Brain microvascular endothelial cell (primary cell): ENCODE data around the gene LDLRAD4.
"Not testable (repeated sequence)": the region's sequence is repeated elsewhere in the genome, so short reads cannot be mapped to it uniquely, and the experiment has no call there.

Source experiments
- DNase-seq: peaks from one replicate; pipeline ENCODE4 v3.0.0-alpha.2; 2020
- H3K27ac ChIP-seq: fragments of 250-450 bp; sonication (Bioruptor Pico); 2 replicates; pipeline ENCODE4 v1.5.1; 2020; ENCODE audit warnings: mild to moderate bottlenecking, moderate library complexity
- H3K27me3 ChIP-seq: fragments of 250-450 bp; sonication (Bioruptor Pico); replicated peaks from 2 replicates; pipeline ENCODE4 v1.5.1; 2020; ENCODE audit warnings: mild to moderate bottlenecking
- H3K36me3 ChIP-seq: fragments of 250-450 bp; sonication (Bioruptor Pico); replicated peaks from 2 replicates; pipeline ENCODE4 v1.5.1; 2020; ENCODE audit warnings: mild to moderate bottlenecking
- H3K4me3 ChIP-seq: 2 replicates; pipeline ENCODE4 v1.5.1; 2011; ENCODE audit warnings: low read depth, mild to moderate bottlenecking, control low read depth, low read length, moderate library complexity
- in situ Hi-C: cut with HindIII; loops from 2 replicates; pipeline ENCODE4 v1.10.0; 2017; ENCODE audit warnings: low sequenced_read_pairs, low pct_ligation_motif_present
- TF ChIP-seq, protein P1 (sequence below): IDR thresholded peaks from 2 replicates; pipeline ENCODE4 v1.5.1; 2011; ENCODE audit warnings: low read depth, mild to moderate bottlenecking, moderate library complexity, low read length, control low read depth, inconsistent platforms; ENCODE audit errors: missing control alignments

LDLRAD4 gene

GRCh38 chr18:13485182-13485581, 266.6 kb downstream of the LDLRAD4 start:
- in situ Hi-C loops: no loop called here
- TF ChIP-seq, protein P1, sequence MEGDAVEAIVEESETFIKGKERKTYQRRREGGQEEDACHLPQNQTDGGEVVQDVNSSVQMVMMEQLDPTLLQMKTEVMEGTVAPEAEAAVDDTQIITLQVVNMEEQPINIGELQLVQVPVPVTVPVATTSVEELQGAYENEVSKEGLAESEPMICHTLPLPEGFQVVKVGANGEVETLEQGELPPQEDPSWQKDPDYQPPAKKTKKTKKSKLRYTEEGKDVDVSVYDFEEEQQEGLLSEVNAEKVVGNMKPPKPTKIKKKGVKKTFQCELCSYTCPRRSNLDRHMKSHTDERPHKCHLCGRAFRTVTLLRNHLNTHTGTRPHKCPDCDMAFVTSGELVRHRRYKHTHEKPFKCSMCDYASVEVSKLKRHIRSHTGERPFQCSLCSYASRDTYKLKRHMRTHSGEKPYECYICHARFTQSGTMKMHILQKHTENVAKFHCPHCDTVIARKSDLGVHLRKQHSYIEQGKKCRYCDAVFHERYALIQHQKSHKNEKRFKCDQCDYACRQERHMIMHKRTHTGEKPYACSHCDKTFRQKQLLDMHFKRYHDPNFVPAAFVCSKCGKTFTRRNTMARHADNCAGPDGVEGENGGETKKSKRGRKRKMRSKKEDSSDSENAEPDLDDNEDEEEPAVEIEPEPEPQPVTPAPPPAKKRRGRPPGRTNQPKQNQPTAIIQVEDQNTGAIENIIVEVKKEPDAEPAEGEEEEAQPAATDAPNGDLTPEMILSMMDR: no peak
- no peak overlapping the region for H3K27ac ChIP-seq
- no peaks in the 10 kb centered on the region for H3K27me3 ChIP-seq
- no peak for DNase-seq
- H3K4me3 ChIP-seq: no peak overlapping the region
- no peaks in the 10 kb centered on the region for H3K36me3 ChIP-seq

DNA sequence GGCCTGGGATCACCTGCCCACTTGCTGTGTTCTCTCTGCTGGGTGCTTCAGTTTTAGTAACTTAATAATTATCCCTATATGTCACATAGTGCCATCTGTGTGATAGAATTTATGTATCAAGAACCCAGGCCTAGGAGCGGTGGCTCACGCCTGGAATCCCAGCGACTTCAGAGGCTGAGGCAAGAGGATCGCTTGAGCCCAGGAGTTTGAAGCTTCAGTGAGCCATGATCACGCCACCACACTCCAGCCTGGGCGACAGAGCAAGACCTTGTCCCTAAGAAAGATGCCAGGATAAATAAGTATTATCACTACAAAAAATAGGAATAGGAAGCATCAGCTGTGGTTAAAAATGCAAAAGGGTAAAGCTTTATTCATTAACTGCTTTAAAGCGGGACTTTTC, 267.0 kb downstream of the LDLRAD4 start:
- in situ Hi-C loops: no loop called here
- DNase-seq: no peak
- Histone ChIP-seq H3K4me3 (no peak overlapping the region), H3K36me3 (no peaks in the 10 kb centered on the region), H3K27ac (no peak overlapping the region), H3K27me3 (no peaks in the 10 kb centered on the region)
- TF ChIP-seq, protein P1: no peak

DNA sequence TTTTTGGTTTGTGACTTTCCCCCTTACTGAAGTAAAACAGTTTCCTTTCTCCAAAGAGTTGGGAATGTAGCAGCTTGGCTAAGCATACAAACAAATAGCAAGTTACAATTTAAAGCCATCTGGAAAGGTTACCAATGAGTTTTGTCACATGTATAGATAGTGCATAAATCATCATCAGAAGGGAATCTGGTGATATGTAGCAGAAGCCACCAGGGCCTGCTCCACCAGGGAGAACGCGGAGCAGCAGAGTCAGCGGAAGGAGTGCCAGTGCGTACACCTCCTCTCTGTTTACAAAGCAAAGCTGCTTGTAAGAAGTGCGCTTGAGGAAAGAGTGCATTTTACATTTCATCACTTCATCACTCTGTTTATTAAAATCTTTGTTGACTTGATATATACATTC, 267.7 kb downstream of the LDLRAD4 start:
- TF ChIP-seq, protein P1: no peak
- DNase-seq: no peak
- in situ Hi-C loops: no loop called here
- H3K4me3 ChIP-seq: no peak overlapping the region
- no peak overlapping the region for H3K27ac ChIP-seq
- no peaks in the 10 kb centered on the region for H3K27me3 ChIP-seq
- no peaks in the 10 kb centered on the region for H3K36me3 ChIP-seq

DNA sequence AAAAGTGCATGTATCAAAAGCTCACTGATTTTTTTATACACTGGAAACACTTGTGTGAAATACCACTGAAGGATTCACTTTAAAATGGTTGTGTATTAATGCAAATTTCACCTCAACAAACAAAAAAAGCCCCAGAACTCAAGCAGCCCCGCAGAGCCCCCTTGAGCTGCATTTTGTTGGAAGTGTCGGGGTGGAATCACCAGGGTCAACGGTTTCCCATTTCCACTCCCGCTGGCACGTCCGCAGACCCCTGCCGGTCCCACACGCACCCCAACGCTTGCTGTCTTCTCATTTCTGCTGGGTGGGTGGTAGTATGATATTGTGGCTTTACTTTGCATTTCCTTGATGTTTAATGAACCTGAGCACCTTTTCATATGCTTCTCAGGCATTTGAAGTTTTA, 268.1 kb downstream of the LDLRAD4 start:
- no peak for DNase-seq
- Histone ChIP-seq H3K27ac (no peak overlapping the region), H3K27me3 (no peaks in the 10 kb centered on the region), H3K36me3 (no peaks in the 10 kb centered on the region), H3K4me3 (no peak overlapping the region)
- TF ChIP-seq, protein P1: no peak
- in situ Hi-C loops: no loop called here

DNA sequence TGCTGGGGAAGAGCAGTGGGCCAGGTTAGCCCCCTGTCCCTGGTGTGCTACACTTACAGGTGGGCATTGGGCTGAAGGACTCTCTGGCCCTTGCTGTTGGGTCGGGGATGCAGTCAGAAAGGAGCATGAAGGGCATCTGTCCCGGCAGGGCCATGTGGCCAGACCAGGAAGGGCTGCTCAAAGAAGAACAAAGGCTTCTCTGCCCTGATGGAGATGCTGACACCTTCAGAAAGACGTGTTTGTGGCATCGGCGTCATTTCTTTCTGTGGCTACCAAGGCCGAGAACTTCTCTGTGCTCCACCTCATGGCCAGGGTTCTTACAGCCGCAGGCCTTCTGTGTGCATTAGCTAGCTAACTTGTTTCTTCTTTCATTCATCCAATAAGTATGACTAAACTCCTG, 268.7 kb downstream of the LDLRAD4 start:
- DNase-seq: no peak
- in situ Hi-C loops: no loop called here
- H3K4me3 ChIP-seq: no peak overlapping the region
- H3K36me3 ChIP-seq: no peaks in the 10 kb centered on the region
- TF ChIP-seq, protein P1: no peak
- H3K27me3 ChIP-seq: no peaks in the 10 kb centered on the region
- no peak overlapping the region for H3K27ac ChIP-seq

GRCh38 chr18:13488281-13488929, 269.8 kb downstream of the LDLRAD4 start:
- no peaks in the 10 kb centered on the region for H3K27me3 ChIP-seq
- TF ChIP-seq, protein P1: no peak
- no peak for DNase-seq
- H3K36me3 ChIP-seq: no peaks in the 10 kb centered on the region
- in situ Hi-C loops: no loop called here
- H3K27ac ChIP-seq: no peak overlapping the region
- no peak overlapping the region for H3K4me3 ChIP-seq

DNA sequence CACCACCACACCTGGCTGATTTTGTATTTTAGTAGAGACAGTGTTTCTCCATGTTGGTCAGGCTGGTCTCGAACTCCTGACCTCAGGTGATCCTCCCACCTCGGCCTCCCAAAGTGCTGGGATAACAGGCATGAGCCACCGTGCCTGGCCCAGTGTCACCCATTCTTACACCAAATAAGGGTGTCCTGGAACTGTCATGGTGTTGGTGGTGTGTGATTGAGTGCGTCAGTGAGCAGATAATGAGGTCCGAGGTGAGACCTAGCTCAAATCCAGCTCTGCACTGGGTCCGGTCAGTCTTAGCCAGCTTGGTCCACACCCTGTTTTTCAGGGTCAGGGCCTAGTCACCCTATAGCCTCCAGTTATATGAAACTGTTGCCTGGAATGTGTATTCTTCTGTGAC, 270.7 kb downstream of the LDLRAD4 start:
- H3K27me3 ChIP-seq, H3K36me3 ChIP-seq, DNase-seq, in situ Hi-C loops, H3K4me3 ChIP-seq, H3K27ac ChIP-seq: not testable (repeated sequence)
